HEK293 (cell line): ENCODE measurements around the gene SH2B3.

Source experiments
- CTCF ChIA-PET: fragments of 350-600 bp; formaldehyde crosslinking; extraction: SDS; loops from one replicate; lab custom pipeline; 2021; ENCODE audit warnings: antibody characterized with exemption; lab: Yijun Ruan, JAX
- POLR2A ChIA-PET: fragments of 300-600 bp; formaldehyde crosslinking; extraction: SDS; loops from one replicate; lab custom pipeline; 2020; ENCODE audit warnings: antibody characterized with exemption, inconsistent platforms; lab: Yijun Ruan, JAX
- H3K27ac ChIP-seq: fragments of 200-500 bp; sonication (Bioruptor generic); 2 replicates; pipeline ENCODE4 v1.5.1; 2014; ENCODE audit warnings: low read depth, low read length, control low read depth, inconsistent platforms; ENCODE audit errors: extremely low read depth
- H3K36me3 ChIP-seq, 2 experiments: fragments of 200-500 bp in 1 of 2; sonication (Bioruptor generic) in 1 of 2; 1 replicate in 1 of 2; 2 replicates in 1 of 2; pipeline ENCODE4 v1.5.1; 2014 to 2017; ENCODE audit warnings: inconsistent platforms in 2 of 2, low read length in 2 of 2; ENCODE audit not compliant: control insufficient read depth in 2 of 2, insufficient read depth in 1 of 2
- H3K4me1 ChIP-seq: fragments of 200-500 bp; sonication (Bioruptor generic); 2 replicates; pipeline ENCODE4 v1.5.1; 2014; ENCODE audit warnings: mild to moderate bottlenecking, low read length, inconsistent platforms; ENCODE audit not compliant: control insufficient read depth, insufficient read depth
- H3K4me3 ChIP-seq: 2 replicates; pipeline ENCODE4 v1.5.1; 2011; ENCODE audit warnings: low read depth, mild to moderate bottlenecking, control low read depth, low read length, moderate library complexity
- H3K9me3 ChIP-seq: fragments of 200-500 bp; sonication (Bioruptor generic); 2 replicates; pipeline ENCODE4 v1.5.1; 2014; ENCODE audit warnings: low read depth, low read length, inconsistent platforms; ENCODE audit not compliant: control insufficient read depth, insufficient read depth
- INSM2 ChIP-seq: fragments of 450-650 bp; formaldehyde crosslinking; IDR thresholded peaks from 2 replicates; pipeline ENCODE4 v1.5.1; 2016; ENCODE audit warnings: missing biosample characterization, missing genetic modification characterization
- MEIS1 ChIP-seq: sonication (generic); formaldehyde crosslinking; IDR thresholded peaks from 2 replicates; pipeline ENCODE4 v1.8.1; 2022; ENCODE audit warnings: missing genetic modification reagents, mild to moderate bottlenecking, borderline replicate concordance
- PATZ1 ChIP-seq: fragments of 450-650 bp; formaldehyde crosslinking; IDR thresholded peaks from 2 replicates; pipeline ENCODE4 v1.5.1; 2016; ENCODE audit warnings: missing biosample characterization, missing genetic modification characterization
- ZBTB17 ChIP-seq: fragments of 450-650 bp; formaldehyde crosslinking; IDR thresholded peaks from 2 replicates; pipeline ENCODE4 v1.5.1; 2016; ENCODE audit warnings: missing biosample characterization, missing genetic modification characterization
- ZBTB48 ChIP-seq: fragments of 450-650 bp; formaldehyde crosslinking; IDR thresholded peaks from 2 replicates; pipeline ENCODE4 v1.5.1; 2016; ENCODE audit warnings: missing biosample characterization, missing genetic modification characterization
- ZIC2 ChIP-seq: fragments of 450-650 bp; formaldehyde crosslinking; IDR thresholded peaks from 2 replicates; pipeline ENCODE4 v1.5.1; 2016; ENCODE audit warnings: missing biosample characterization, missing genetic modification characterization
- ZNF16 ChIP-seq: fragments of 450-650 bp; formaldehyde crosslinking; IDR thresholded peaks from 2 replicates; pipeline ENCODE4 v1.5.1; 2016; ENCODE audit warnings: low read depth, missing biosample characterization, missing genetic modification characterization
- ZNF184 ChIP-seq: fragments of 450-650 bp; IDR thresholded peaks from 2 replicates; pipeline ENCODE4 v1.5.1; 2018; ENCODE audit warnings: missing biosample characterization, mild to moderate bottlenecking, missing genetic modification characterization
- ZNF274 ChIP-seq, 2 experiments: fragments of 200-500 bp in 1 of 2; fragments of 450-650 bp in 1 of 2; sonication (Bioruptor generic) in 1 of 2; formaldehyde crosslinking in 1 of 2; IDR thresholded peaks; 2 replicates each; pipeline versions ENCODE4 v1.5.1 to v1.6.1; 2014 to 2016; ENCODE audit warnings: borderline replicate concordance in 1 of 2, inconsistent platforms in 1 of 2, low read length in 1 of 2, missing biosample characterization in 1 of 2, missing genetic modification characterization in 1 of 2
- ZNF423 ChIP-seq: fragments of 450-650 bp; formaldehyde crosslinking; IDR thresholded peaks from 2 replicates; pipeline ENCODE4 v1.5.1; 2016; ENCODE audit warnings: missing biosample characterization, missing genetic modification characterization
- ZNF529 ChIP-seq: fragments of 450-650 bp; formaldehyde crosslinking; IDR thresholded peaks from 2 replicates; pipeline ENCODE4 v1.5.1; 2017; ENCODE audit warnings: missing genetic modification characterization, missing biosample characterization; ENCODE audit not compliant: insufficient replicate concordance
- ZNF555 ChIP-seq: fragments of 450-650 bp; formaldehyde crosslinking; conservative IDR thresholded peaks from 2 replicates; pipeline ENCODE4 v1.5.1; 2017; ENCODE audit warnings: missing biosample characterization, mild to moderate bottlenecking, missing genetic modification characterization, inconsistent platforms
- ZNF600 ChIP-seq: fragments of 450-650 bp; formaldehyde crosslinking; IDR thresholded peaks from 2 replicates; pipeline ENCODE4 v1.5.1; 2016; ENCODE audit warnings: missing biosample characterization, missing genetic modification characterization
- ZNF677 ChIP-seq: fragments of 450-650 bp; IDR thresholded peaks from 2 replicates; pipeline ENCODE4 v1.5.0; 2018; ENCODE audit warnings: missing biosample characterization, mild to moderate bottlenecking, missing genetic modification characterization, moderate library complexity
- ZNF843 ChIP-seq: fragments of 450-650 bp; formaldehyde crosslinking; IDR thresholded peaks from 2 replicates; pipeline ENCODE4 v1.5.1; 2016; ENCODE audit warnings: missing biosample characterization, missing genetic modification characterization

Gene SH2B3

GRCh38 chr12:111445726-111446581, 40.2 kb downstream of the SH2B3 start:
- Histone ChIP-seq H3K4me3 (no peak overlapping the region), H3K36me3 (peaks cover 0 to 86% of the 10 kb centered on the region in 2 experiments; a peak in 2 of 3 replicates), H3K4me1 (peaks cover 3% of the 10 kb centered on the region; the same call in 1 of the 2 replicates), H3K9me3 (no peaks in the 10 kb centered on the region), H3K27ac (no peak overlapping the region)
- ChIA-PET POLR2A (interaction anchor here (1.9 kb wide), 1 partner anchor 41 kb away, joined by 4 read pairs; no protein-coding TSS in a partner anchor), CTCF (interaction anchor here (0.8 to 3.2 kb wide), 2 partner anchors 49 to 115 kb away, joined by 4 to 16 read pairs; no protein-coding TSS in a partner anchor)
- 0 out of 2 replicates have a peak, but pooled peaks have one; percentile 14 for TF ChIP-seq PATZ1 (tag by site-specific recombination)
- TF ChIP-seq ZNF184, result no peak
- TF ChIP-seq ZBTB17 (tag by site-specific recombination), result peak; percentile 41; the same call in 1 of the 2 replicates

GRCh38 chr12:111446631-111447570, 41.2 kb downstream of the SH2B3 start:
- Histone ChIP-seq H3K4me1 (peaks cover 3% of the 10 kb centered on the region; the same call in 1 of the 2 replicates), H3K36me3 (peaks cover 0 to 92% of the 10 kb centered on the region in 2 experiments; a peak in 2 of 3 replicates), H3K4me3 (no peak overlapping the region), H3K27ac (no peak overlapping the region), H3K9me3 (no peaks in the 10 kb centered on the region)
- ChIA-PET POLR2A (no interaction called here), CTCF (interaction anchor here (1.0 to 10.1 kb wide), 3 partner anchors 43 to 50 kb away, joined by 3 to 217 read pairs (median 16); no protein-coding TSS in a partner anchor)
- TF ChIP-seq INSM2 (tag by site-specific recombination) (no peak), ZNF529 (tag by site-specific recombination) (no peak), ZIC2 (tag by site-specific recombination) (no peak), ZNF16 (tag by site-specific recombination) (no peak), ZNF555 (tag by site-specific recombination) (no peak), MEIS1 (CRISPR knock-in tag) (no peak), ZNF274 (IDR thresholded peaks at IDR 0.05; ENCODE audit: low read length) (no peak), ZNF274 (tag by site-specific recombination; IDR thresholded peaks at IDR 0.05; ENCODE audit: borderline replicate concordance) (no peak), ZNF423 (tag by site-specific recombination) (no peak), ZNF843 (no peak), ZBTB48 (tag by site-specific recombination) (no peak), ZNF677 (tag by site-specific recombination) (no peak), ZNF600 (no peak)
